Measurements from ENCODE around the gene RPL10A.

Gene RPL10A

DNA sequence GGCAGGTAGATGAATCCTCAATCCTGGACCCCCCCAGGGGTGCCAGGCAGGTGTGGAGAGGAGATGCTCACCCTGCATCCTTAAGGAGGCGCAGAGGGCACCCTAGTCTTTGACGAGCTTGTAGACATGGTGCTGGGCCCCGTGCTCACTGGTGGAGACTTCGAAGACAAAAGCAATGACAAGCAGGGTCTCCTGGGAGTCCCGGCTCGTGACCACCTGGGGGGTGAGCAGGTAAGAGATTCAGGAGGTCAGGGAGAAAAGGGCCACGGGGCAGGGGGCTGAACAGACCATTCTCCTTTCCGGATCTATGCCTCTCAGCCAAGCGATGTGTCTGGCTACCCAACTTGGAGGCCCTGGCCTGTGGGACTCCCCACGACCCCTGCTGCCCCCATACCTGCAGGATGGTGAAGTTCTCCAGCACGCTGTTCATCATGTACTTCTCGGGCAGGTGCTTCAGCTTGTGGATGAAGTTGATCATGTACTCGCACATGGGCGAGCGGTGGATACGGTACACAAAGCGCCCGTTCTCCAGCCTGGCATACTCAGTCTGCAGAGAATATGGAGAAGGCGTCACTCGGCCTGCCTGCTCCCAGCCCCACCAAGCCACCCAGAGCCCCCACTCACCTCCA is 6.9 kb downstream of the RPL10A start:
- Mint-ChIP-seq H3K27me3 (no peaks in the 10 kb centered on the region), H3K9me3 (no peaks in the 10 kb centered on the region), H3K36me3 (peaks cover 10% of the 10 kb centered on the region), H3K27ac (no peak overlapping the region), H3K4me1 (peaks cover 8% of the 10 kb centered on the region), H3K4me3 (no peak overlapping the region)
- DNase-seq (ENCODE audit: low spot score in 2 of 2) (no peak), ATAC-seq (ENCODE audit: low read depth) (no peak)

DNA sequence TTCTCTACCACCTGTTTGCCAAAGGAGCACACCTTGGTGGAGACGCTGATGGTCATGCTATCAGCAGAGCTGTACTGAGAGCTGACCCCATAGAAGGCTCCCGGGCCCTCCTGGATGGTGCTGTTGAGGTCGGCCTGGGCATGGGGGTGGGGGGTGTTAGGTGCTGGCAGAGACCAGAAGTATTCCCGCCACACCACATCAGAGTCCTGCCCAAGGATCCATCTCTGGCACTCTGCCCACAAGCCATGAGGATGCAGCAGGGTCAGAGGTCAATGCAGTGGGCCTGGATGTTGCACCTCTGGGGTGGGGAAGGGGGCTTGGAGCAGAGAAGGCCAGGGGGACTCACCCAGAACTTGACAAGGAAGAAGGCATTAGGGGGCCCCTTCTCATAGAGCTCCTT is 7.4 kb downstream of the RPL10A start:
- Mint-ChIP-seq H3K27ac (no peak overlapping the region), H3K4me3 (no peak overlapping the region), H3K9me3 (no peaks in the 10 kb centered on the region), H3K36me3 (peaks cover 5% of the 10 kb centered on the region), H3K27me3 (no peaks in the 10 kb centered on the region), H3K4me1 (peaks cover 3% of the 10 kb centered on the region)
- no peak for ATAC-seq (ENCODE audit: low read depth)
- no peak for DNase-seq (ENCODE audit: low spot score in 2 of 2)

DNA sequence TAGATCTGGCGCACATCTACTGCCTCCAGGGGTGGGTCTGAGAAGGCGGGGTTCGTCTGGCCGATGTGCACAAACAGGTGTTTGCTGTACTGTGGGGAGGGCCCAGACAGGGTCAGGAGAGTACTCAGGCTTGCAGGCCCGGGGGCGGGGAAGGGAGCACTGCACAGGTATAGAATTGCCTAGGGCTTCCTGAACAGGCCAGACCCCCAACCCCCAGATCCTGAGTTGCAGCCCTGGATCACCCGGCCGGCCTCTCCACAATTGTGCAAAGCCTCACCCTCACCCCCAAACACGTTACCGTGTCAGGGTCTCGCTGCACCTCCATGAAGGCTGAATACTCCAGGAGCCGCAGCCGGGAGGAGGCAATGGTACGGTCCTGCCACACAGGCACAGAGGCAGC is 7.8 kb downstream of the RPL10A start:
- ATAC-seq (ENCODE audit: low read depth) (no peak), DNase-seq (ENCODE audit: low spot score in 2 of 2) (no peak)
- Mint-ChIP-seq H3K4me1 (no peaks in the 10 kb centered on the region), H3K27me3 (no peaks in the 10 kb centered on the region), H3K27ac (no peak overlapping the region), H3K9me3 (no peaks in the 10 kb centered on the region), H3K36me3 (peaks cover 2% of the 10 kb centered on the region), H3K4me3 (no peak overlapping the region)

DNA sequence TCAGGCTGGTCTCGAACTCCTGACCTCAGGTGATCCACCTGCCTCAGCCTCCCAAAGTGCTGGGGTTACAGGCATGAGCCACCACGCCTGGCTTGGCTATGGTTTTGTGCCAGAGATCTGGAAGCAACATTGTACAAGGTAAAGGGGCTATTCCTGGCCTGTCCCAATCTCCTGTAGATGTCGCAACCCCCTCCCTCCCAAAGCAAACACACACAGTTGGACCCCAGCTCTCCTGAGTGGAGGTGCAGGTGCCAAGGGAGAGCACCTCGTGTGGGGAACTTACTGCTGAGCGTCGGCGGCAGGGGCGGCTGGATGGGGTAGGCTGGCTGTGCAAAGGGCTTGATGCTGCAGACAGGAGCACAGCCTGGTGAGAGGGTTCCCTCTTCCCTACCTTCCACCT is 8.8 kb downstream of the RPL10A start:
- Mint-ChIP-seq H3K27ac (no peak overlapping the region), H3K4me3 (no peak overlapping the region), H3K36me3 (peaks cover 2% of the 10 kb centered on the region)

DNA sequence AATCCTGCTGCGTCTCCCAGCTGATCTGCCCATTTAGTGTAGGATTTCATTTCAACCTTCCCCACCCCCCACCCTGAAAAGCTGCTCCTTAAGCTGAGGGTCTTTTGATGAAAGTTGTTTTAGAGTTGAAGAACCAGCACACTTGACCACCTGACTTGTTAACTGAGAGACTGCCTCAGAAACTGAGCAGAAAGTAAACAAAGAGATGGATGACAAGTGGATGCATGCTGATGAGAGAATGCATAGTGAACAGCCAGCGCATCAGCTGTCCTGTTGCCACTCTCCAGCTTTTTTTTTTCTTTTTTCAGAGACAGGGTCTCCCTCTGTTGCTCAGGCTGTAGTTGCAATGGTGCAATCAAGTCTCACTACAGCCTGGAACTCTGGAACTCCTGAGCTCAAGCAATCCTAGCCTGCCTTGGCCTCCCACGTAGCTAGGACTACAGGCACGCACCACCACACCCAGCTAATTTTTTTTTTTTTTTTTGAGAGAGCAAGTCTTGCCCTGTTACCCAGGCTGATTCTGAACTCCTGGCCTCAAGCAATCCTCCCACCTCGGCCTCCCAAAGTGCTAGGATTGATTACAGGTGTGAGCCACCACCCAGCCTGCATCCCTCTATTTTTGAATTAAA is 9.5 kb downstream of the RPL10A start:
- Mint-ChIP-seq H3K4me1 (no peaks in the 10 kb centered on the region), H3K4me3 (no peak overlapping the region), H3K36me3 (peaks cover 2% of the 10 kb centered on the region), H3K27ac (no peak overlapping the region), H3K27me3 (no peaks in the 10 kb centered on the region), H3K9me3 (no peaks in the 10 kb centered on the region)
- DNase-seq (ENCODE audit: low spot score in 2 of 2) (no peak), ATAC-seq (ENCODE audit: low read depth) (no peak)

More for the DNA sequence above, 8.8 kb downstream of the RPL10A start:
- no peak for ATAC-seq (ENCODE audit: low read depth)
- DNase-seq (ENCODE audit: low spot score in 2 of 2) = no peak
- H3K9me3 Mint-ChIP-seq = no peaks in the 10 kb centered on the region
- H3K27me3 Mint-ChIP-seq = no peaks in the 10 kb centered on the region
- no peaks in the 10 kb centered on the region for H3K4me1 Mint-ChIP-seq

DNA sequence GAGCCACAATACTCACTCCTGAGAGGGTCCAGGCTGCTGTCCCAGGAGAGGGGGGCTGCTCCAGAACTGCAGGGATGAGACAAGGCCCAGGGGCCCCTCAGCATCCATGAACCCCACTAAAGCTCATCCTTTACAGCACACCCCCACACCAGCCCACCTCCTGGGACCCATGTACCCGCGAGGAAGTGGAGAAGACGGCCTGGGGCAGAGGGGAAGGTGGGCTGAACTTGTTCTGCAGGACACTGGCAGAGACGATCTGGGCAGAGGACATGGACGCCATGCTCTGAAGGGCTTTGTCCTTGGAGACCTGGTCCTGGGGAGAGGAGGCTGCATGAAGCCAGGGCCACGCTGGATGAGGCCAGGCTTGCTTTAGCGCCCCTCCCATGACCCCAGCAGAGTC is 10.1 kb downstream of the RPL10A start:
- ATAC-seq (ENCODE audit: low read depth) = no peak
- peaks cover under 1% of the 10 kb centered on the region for H3K36me3 Mint-ChIP-seq
- H3K9me3 Mint-ChIP-seq = no peaks in the 10 kb centered on the region
- H3K27me3 Mint-ChIP-seq = no peaks in the 10 kb centered on the region
- no peak for DNase-seq (ENCODE audit: low spot score in 2 of 2)
- H3K27ac Mint-ChIP-seq = no peak overlapping the region
- H3K4me3 Mint-ChIP-seq = no peak overlapping the region
- no peaks in the 10 kb centered on the region for H3K4me1 Mint-ChIP-seq

DNA sequence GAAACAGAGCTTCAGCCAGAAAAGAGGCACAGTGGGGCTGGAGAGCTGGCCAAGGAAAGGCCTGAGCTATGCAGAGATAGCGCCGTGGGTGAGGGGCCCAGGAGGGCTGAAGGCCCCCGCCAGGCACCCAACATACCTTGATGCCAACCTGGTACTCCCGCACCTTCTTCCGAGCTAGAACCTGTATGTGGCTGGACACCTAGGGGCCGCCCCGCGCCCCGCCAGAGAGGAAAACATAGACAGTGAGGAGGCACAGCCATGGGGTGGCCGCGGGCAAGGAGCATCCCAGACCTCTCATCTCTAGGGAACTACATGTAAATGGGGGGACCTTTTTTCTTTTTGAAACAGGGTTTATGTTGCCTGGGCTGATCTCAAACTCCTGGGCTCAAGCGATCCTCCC is 12.0 kb downstream of the RPL10A start:
- Mint-ChIP-seq H3K36me3 (no peaks in the 10 kb centered on the region), H3K27me3 (no peaks in the 10 kb centered on the region), H3K9me3 (no peaks in the 10 kb centered on the region), H3K4me3 (no peak overlapping the region), H3K4me1 (peaks cover 3% of the 10 kb centered on the region), H3K27ac (no peak overlapping the region)
- DNase-seq (ENCODE audit: low spot score in 2 of 2) (no peak), ATAC-seq (ENCODE audit: low read depth) (no peak)

DNA sequence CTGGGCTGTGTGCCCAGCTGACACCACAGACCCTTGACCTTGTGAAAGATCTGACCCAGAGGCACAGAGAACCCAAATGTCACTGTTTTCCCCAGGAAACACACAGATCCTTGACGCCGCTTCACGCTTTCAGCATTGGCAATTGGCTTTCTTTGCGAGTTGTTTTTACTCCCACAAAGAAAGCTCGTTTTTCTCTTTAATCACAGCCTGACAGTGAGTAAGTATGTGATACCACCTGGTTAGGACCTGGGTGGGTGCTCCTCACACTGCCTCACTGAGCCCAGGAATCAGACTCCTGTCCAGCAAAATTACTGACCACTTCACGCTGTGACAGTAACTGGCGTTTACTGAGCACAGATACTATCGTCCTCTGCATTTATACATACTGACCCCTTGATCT is 13.0 kb downstream of the RPL10A start:
- Mint-ChIP-seq H3K27me3 (no peaks in the 10 kb centered on the region), H3K27ac (no peak overlapping the region), H3K4me3 (no peak overlapping the region), H3K9me3 (no peaks in the 10 kb centered on the region), H3K4me1 (peaks cover 3% of the 10 kb centered on the region), H3K36me3 (no peaks in the 10 kb centered on the region)
- DNase-seq (ENCODE audit: low spot score in 2 of 2) (no peak), ATAC-seq (ENCODE audit: low read depth) (no peak)

DNA sequence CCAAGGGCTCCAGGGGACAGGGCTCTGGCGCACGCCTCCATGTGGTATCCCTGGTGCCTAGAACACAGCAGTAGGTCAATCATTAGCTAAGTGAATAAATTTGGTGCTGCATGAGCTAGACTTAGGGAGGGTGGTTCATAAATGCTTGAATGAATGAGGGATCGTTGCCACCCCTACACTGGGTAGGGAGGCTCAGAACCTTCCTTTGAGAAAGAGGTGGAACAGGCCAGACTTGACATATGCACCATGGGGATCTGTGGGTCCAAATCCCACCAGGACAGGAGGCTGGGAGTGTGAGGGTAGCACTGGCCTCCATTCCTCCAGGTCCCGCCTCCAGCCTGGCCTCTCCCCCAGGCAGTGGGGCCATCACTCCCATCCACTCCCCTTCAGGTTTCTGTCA is 14.9 kb downstream of the RPL10A start:
- DNase-seq (ENCODE audit: low spot score in 2 of 2) = no peak
- H3K4me3 Mint-ChIP-seq = no peak overlapping the region
- no peaks in the 10 kb centered on the region for H3K9me3 Mint-ChIP-seq
- peaks cover 3% of the 10 kb centered on the region for H3K4me1 Mint-ChIP-seq
- H3K27me3 Mint-ChIP-seq = no peaks in the 10 kb centered on the region
- no peaks in the 10 kb centered on the region for H3K36me3 Mint-ChIP-seq
- no peak for ATAC-seq (ENCODE audit: low read depth)
- no peak overlapping the region for H3K27ac Mint-ChIP-seq

DNA sequence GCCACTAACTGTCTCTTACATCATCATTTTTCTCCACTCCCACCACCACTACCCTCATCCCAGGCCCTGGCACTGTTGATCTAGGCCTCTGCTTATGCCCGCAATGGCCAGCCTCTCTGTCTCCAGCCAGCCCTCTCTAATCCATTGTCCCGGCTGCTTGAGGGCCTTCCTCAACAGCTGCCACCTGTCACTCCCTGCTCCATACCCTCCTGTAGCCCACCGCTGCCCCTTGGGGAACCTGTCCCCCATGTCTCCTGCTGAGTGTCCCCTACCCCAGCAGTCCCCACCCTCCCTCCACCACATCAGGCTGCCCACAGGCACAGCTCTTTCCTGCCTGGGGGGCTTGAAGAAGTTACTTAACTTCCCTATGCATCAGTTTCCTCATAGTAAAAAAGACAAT is 15.3 kb downstream of the RPL10A start:
- H3K36me3 Mint-ChIP-seq = no peaks in the 10 kb centered on the region
- peaks cover 3% of the 10 kb centered on the region for H3K4me1 Mint-ChIP-seq
- H3K4me3 Mint-ChIP-seq = no peak overlapping the region
- no peaks in the 10 kb centered on the region for H3K27me3 Mint-ChIP-seq
- no peak overlapping the region for H3K27ac Mint-ChIP-seq
- DNase-seq (ENCODE audit: low spot score in 2 of 2) (no peak), ATAC-seq (ENCODE audit: low read depth) (no peak)
- H3K9me3 Mint-ChIP-seq = no peaks in the 10 kb centered on the region

DNA sequence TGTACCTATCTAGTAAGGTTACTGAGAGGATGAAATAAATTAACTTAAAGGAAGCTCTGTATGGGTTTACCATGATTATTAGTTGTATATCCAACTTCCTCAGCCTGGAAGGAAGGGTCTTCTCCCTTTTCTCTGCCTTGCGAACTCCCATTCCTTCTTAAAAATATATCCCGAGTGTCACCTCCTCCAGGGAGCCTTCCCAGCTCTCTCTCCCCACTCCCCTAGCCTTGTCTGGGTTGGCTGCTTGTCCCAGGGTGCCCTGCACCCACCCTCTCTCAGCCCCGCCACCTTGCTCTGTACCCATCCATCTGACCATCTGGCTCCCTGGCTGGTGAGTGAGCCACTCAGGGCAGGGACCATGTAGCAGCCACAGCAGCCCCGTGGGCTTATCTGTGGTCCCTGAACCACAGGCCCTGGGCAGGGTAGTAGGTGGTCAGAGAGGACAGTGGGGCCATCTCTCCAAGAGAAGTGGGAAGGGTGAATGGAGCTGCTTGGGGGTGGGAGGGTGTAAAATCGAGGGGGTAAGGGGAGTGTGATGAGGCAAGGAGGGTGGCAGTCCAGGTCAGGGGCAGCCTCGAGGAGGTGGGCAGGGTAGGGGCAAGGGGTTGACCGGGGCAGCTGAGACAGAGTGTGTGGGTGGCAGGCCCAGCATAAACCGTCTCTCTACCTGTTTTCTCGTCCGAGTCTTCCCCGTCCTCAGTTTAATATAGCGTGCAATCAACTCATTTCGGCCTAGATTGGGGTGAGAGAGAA is 15.9 kb downstream of the RPL10A start:
- H3K36me3 Mint-ChIP-seq = no peaks in the 10 kb centered on the region
- no peaks in the 10 kb centered on the region for H3K9me3 Mint-ChIP-seq
- no peak for ATAC-seq (ENCODE audit: low read depth)
- no peak overlapping the region for H3K27ac Mint-ChIP-seq
- H3K4me1 Mint-ChIP-seq = peaks cover 3% of the 10 kb centered on the region
- no peak for DNase-seq (ENCODE audit: low spot score in 2 of 2)
- H3K27me3 Mint-ChIP-seq = no peaks in the 10 kb centered on the region
- H3K4me3 Mint-ChIP-seq = no peak overlapping the region

DNA sequence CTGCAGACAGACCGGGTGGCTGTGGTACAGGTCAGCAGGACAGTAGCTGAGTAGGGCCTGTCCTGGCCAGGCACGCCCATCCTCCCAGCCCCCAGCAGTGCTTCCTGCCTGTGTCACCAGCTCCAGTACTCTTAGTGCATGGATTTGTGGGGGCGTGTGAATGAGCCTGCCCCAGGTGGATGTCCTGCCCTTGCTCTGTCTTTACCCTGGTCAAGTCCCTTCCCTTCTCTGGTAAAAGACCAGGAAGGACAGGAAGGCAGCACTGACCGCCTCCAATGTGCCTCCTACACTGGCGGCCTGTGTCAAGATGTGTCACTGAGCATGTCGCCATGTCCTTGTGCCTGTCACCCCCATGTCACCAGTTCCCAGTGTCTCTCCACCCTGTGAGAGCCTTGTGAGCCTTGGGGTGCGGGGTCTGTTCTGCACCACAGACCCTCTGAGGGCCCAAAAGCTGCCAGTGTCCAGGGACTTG is 16.8 kb downstream of the RPL10A start:
- no peaks in the 10 kb centered on the region for H3K27me3 Mint-ChIP-seq
- H3K4me1 Mint-ChIP-seq = peaks cover 3% of the 10 kb centered on the region
- no peaks in the 10 kb centered on the region for H3K36me3 Mint-ChIP-seq
- ATAC-seq (ENCODE audit: low read depth) = no peak
- DNase-seq (ENCODE audit: low spot score in 2 of 2) = no peak
- no peak overlapping the region for H3K4me3 Mint-ChIP-seq
- no peak overlapping the region for H3K27ac Mint-ChIP-seq
- H3K9me3 Mint-ChIP-seq = no peaks in the 10 kb centered on the region

DNA sequence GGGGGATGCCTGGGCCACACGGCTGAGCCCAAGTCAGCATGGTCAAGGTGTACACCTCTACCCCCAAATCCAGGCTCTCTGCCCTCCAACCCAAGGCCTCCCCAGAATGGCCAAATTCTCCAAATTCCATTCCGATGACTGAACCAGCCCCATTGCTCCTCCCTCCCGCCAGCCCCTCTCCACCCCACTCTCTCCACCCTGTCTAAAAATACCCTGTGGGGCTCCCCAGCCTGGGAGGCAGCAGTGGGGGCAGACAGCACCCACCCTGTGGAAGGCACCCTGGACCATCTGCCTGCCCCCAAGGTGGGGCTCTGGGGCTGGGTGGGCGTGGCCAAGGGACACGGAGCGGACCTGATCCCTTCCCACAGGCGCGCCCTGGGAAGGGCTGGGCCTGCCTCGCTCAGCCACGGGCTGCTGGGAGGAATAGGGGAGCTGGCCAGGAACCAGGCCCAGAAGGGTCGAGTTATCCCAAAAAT is 17.2 kb downstream of the RPL10A start:
- no peak overlapping the region for H3K4me3 Mint-ChIP-seq
- no peaks in the 10 kb centered on the region for H3K27me3 Mint-ChIP-seq
- peaks cover 3% of the 10 kb centered on the region for H3K4me1 Mint-ChIP-seq
- H3K36me3 Mint-ChIP-seq = no peaks in the 10 kb centered on the region
- ATAC-seq (ENCODE audit: low read depth) = no peak
- DNase-seq (ENCODE audit: low spot score in 2 of 2) = no peak
- no peaks in the 10 kb centered on the region for H3K9me3 Mint-ChIP-seq
- H3K27ac Mint-ChIP-seq = no peak overlapping the region

DNA sequence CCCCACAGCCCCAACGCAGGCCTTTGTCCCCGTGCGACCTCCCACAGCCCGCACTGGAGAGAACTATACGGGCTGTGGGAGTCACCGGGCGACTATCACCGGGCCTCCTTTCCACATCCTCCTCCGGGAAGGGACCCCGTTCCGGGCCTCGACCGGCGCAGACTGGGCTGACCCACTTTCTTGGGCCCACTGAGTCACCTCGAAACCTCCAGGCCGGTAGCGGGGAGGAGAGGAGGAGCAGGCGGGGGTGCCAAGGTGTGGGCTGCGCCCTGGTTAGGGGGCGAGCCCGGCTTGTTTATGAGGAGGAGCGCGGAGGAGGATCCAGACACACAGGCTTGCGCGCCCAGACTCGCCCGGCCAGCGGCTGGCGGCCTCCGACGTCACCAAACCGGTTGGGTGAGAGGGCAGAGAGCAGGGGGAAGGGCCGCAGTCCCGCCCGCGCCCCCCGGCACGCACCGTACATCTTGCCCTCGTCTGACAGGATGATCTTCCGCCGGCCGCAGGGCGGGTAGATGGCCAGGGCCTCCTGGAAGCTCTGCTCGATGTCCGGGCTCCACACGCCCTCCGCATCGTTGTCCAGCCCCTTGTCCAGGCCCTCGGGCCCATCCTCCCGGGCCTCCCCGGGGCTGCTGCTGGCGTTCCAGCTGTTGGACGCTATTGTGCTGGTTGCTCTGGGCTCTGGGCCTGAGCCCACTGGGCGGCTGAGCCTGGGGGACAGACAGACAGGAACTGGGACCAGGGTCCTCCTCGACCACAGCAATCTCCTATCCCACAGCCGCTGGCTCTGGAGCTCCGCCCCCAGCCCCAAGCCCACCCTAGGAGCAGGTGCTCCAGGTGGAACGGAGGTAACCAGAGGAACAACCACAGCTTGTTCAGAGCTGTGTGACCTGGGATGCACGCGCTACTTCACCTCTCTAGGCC is 18.1 kb downstream of the RPL10A start:
- Mint-ChIP-seq H3K27ac (no peak overlapping the region), H3K9me3 (no peaks in the 10 kb centered on the region), H3K4me1 (peaks cover 7% of the 10 kb centered on the region), H3K27me3 (peaks cover 6% of the 10 kb centered on the region), H3K36me3 (no peaks in the 10 kb centered on the region), H3K4me3 (no peak overlapping the region)
- no peak for DNase-seq (ENCODE audit: low spot score in 2 of 2)
- ATAC-seq (ENCODE audit: low read depth) = no peak

All from memory B cell (primary cell).